Epithelial cell of esophagus (primary cell): ENCODE results near the gene FLNC.

ENCODE experiments used
- DNase-seq: peaks from one replicate; pipeline ENCODE4 v3.0.0; 2010; ENCODE audit warnings: low read depth
- H3K4me3 ChIP-seq: 2 replicates; pipeline ENCODE4 v1.5.1; 2011; ENCODE audit warnings: mild to moderate bottlenecking, low read length, control low read depth
- CTCF ChIP-seq: IDR thresholded peaks from 2 replicates; pipeline ENCODE4 v1.5.1; 2011; ENCODE audit warnings: low read depth, mild to moderate bottlenecking, low read length, control low read depth, inconsistent platforms; ENCODE audit not compliant: insufficient read depth; ENCODE audit errors: missing control alignments

Gene FLNC

GRCh38 chr7:128845987-128846386, 15.8 kb downstream of the FLNC start:
- TF ChIP-seq CTCF, result no peak
- no peak for DNase-seq
- H3K4me3 ChIP-seq, result no peak overlapping the region

- no peak overlapping the region for H3K4me3 ChIP-seq
- DNase-seq, result no peak
- TF ChIP-seq CTCF, result no peak
Observed at GRCh38 chr7:128846781-128847444, 16.7 kb downstream of the FLNC start.

- no peak overlapping the region for H3K4me3 ChIP-seq
- no peak for DNase-seq
- TF ChIP-seq CTCF, result no peak
Observed at GRCh38 chr7:128847721-128848211, 17.6 kb downstream of the FLNC start.

GRCh38 chr7:128848289-128849155, 18.3 kb downstream of the FLNC start:
- DNase-seq, result no peak
- H3K4me3 ChIP-seq, result no peak overlapping the region
- TF ChIP-seq CTCF, result no peak

- H3K4me3 ChIP-seq, result no peak overlapping the region
- no peak for DNase-seq
Observed at GRCh38 chr7:128849156-128849515, 18.9 kb downstream of the FLNC start.

GRCh38 chr7:128849804-128850490, 19.7 kb downstream of the FLNC start:
- DNase-seq, result no peak
- H3K4me3 ChIP-seq, result no peak overlapping the region
- no peak for TF ChIP-seq CTCF

More at GRCh38 chr7:128849156-128849515, 18.9 kb downstream of the FLNC start:
- TF ChIP-seq CTCF, result no peak
